ENCODE results near the gene TRIM47. TPM values are rescaled to one million over a fixed set of nuclear protein-coding genes. Genes with fewer than 3 reads are reported as not detected.
"Not testable (repeated sequence)": the region's sequence is repeated elsewhere in the genome, so short reads cannot be mapped to it uniquely, and the experiment has no call there.

TRIM47 gene
- total RNA-seq, 1 experiment from 2014 or later = 73.4 TPM

- DNase-seq (ENCODE audit: low read depth) = no peak
- in situ Hi-C loops (cut with HindIII; ENCODE audit: low pct_unique_long_range_greater_than_20kb, low sequenced_read_pairs) = no loop called here
These were observed 23.5 kb downstream of the TRIM47 start for GRCh38 chr17:75854881-75855309.

GRCh38 chr17:75854101-75854748, 24.2 kb downstream of the TRIM47 start:
- in situ Hi-C loops (cut with HindIII; ENCODE audit: low pct_unique_long_range_greater_than_20kb, low sequenced_read_pairs) = no loop called here

GRCh38 chr17:75853433-75853832, 24.9 kb downstream of the TRIM47 start:
- in situ Hi-C loops (cut with HindIII; ENCODE audit: low pct_unique_long_range_greater_than_20kb, low sequenced_read_pairs) = no loop called here
- peak; percentile 42 for DNase-seq (ENCODE audit: low read depth)

More at GRCh38 chr17:75854101-75854748, 24.2 kb downstream of the TRIM47 start:
- DNase-seq (ENCODE audit: low read depth) = peak; percentile 63

GRCh38 chr17:75851693-75851991, 26.7 kb downstream of the TRIM47 start:
- in situ Hi-C loops (cut with HindIII; ENCODE audit: low pct_unique_long_range_greater_than_20kb, low sequenced_read_pairs); DNase-seq (ENCODE audit: low read depth): not testable (repeated sequence)

- in situ Hi-C loops (cut with HindIII; ENCODE audit: low pct_unique_long_range_greater_than_20kb, low sequenced_read_pairs) = no loop called here
- DNase-seq (ENCODE audit: low read depth) = no peak
These were observed 27.3 kb downstream of the TRIM47 start for GRCh38 chr17:75850928-75851692.

GRCh38 chr17:75849724-75850123, 28.7 kb downstream of the TRIM47 start:
- DNase-seq (ENCODE audit: low read depth) = no peak
- in situ Hi-C loops (cut with HindIII; ENCODE audit: low pct_unique_long_range_greater_than_20kb, low sequenced_read_pairs) = no loop called here

- DNase-seq (ENCODE audit: low read depth) = no peak
- in situ Hi-C loops (cut with HindIII; ENCODE audit: low pct_unique_long_range_greater_than_20kb, low sequenced_read_pairs) = no loop called here
These were observed 29.1 kb downstream of the TRIM47 start for GRCh38 chr17:75849279-75849646.

- in situ Hi-C loops (cut with HindIII; ENCODE audit: low pct_unique_long_range_greater_than_20kb, low sequenced_read_pairs) = no loop called here
- DNase-seq (ENCODE audit: low read depth) = peak; percentile 39
These were observed 29.7 kb downstream of the TRIM47 start for GRCh38 chr17:75848523-75849278.

- in situ Hi-C loops (cut with HindIII; ENCODE audit: low pct_unique_long_range_greater_than_20kb, low sequenced_read_pairs) = no loop called here
- no peak for DNase-seq (ENCODE audit: low read depth)
These were observed 30.5 kb downstream of the TRIM47 start for GRCh38 chr17:75847614-75848522.

GRCh38 chr17:75846692-75847613, 31.4 kb downstream of the TRIM47 start:
- in situ Hi-C loops (cut with HindIII; ENCODE audit: low pct_unique_long_range_greater_than_20kb, low sequenced_read_pairs) = no loop called here
- no peak for DNase-seq (ENCODE audit: low read depth)

- in situ Hi-C loops (cut with HindIII; ENCODE audit: low pct_unique_long_range_greater_than_20kb, low sequenced_read_pairs) = no loop called here
- DNase-seq (ENCODE audit: low read depth) = peak; percentile 32
These were observed 32.3 kb downstream of the TRIM47 start for GRCh38 chr17:75845933-75846691.

- in situ Hi-C loops (cut with HindIII; ENCODE audit: low pct_unique_long_range_greater_than_20kb, low sequenced_read_pairs) = no loop called here
- peak; percentile 93 for DNase-seq (ENCODE audit: low read depth)
These were observed 33.2 kb downstream of the TRIM47 start for GRCh38 chr17:75845058-75845711.

GRCh38 chr17:75844530-75845057, 33.8 kb downstream of the TRIM47 start:
- in situ Hi-C loops (cut with HindIII; ENCODE audit: low pct_unique_long_range_greater_than_20kb, low sequenced_read_pairs) = no loop called here
- DNase-seq (ENCODE audit: low read depth) = no peak

GRCh38 chr17:75843577-75844529, 34.5 kb downstream of the TRIM47 start, which contains the start of gene UNC13D:
TSS of gene UNC13D (minus strand) at chr17:75844404. CDS start at chr17:75844337, 67 bp downstream.
- in situ Hi-C loops (cut with HindIII; ENCODE audit: low pct_unique_long_range_greater_than_20kb, low sequenced_read_pairs) = no loop called here
- peak; percentile 38 for DNase-seq (ENCODE audit: low read depth)

Measured in Caki2 (cell line).